BJ (cell line): ENCODE measurements around the gene HIVEP3. TPM values are rescaled to one million over a fixed set of nuclear protein-coding genes. Genes with fewer than 3 reads are reported as not detected.

Source experiments
- CTCF ChIA-PET: fragments of 350-600 bp; formaldehyde crosslinking; extraction: SDS; loops from one replicate; lab custom pipeline; 2021; ENCODE audit warnings: antibody characterized with exemption, inconsistent platforms; lab: Yijun Ruan, JAX
- POLR2A ChIA-PET: fragments of 300-600 bp; sonication (Branson Sonifier 250); formaldehyde crosslinking; extraction: SDS; loops from one replicate; lab custom pipeline; 2021; ENCODE audit warnings: antibody characterized with exemption; lab: Charles Lee
- DNase-seq: peaks from one replicate; pipeline ENCODE4 v3.0.0-alpha.2; 2011; ENCODE audit warnings: low read depth
- H3K27me3 ChIP-seq: 2 replicates; pipeline ENCODE4 v1.6.0; 2011; ENCODE audit warnings: low read length; ENCODE audit not compliant: control insufficient read depth, insufficient read depth
- H3K36me3 ChIP-seq: 2 replicates; pipeline ENCODE4 v1.5.1; 2011; ENCODE audit warnings: low read length; ENCODE audit not compliant: control insufficient read depth, insufficient read depth
- H3K4me3 ChIP-seq: 2 replicates; pipeline ENCODE4 v1.5.1; 2011; ENCODE audit warnings: low read depth, mild to moderate bottlenecking, control low read depth, low read length
- polyA plus RNA-seq: library from polyadenylated mRNA; depleted of rRNA; stranded (reverse); fragments of >200 nt; gene quantifications from 2 replicates; pipeline ENCODE4 v1.2.3, GENCODE V29; 2011
- TF ChIP-seq, protein P1 (sequence below): IDR thresholded peaks from 2 replicates; pipeline ENCODE4 v1.5.1; 2011; ENCODE audit warnings: low read depth, mild to moderate bottlenecking, control low read depth, inconsistent platforms, low read length, moderate library complexity; ENCODE audit not compliant: insufficient read depth

HIVEP3 gene
- polyA plus RNA-seq, 1 experiment, result 4.0 TPM

- DNase-seq, result no peak
These were observed 212.9 kb downstream of the HIVEP3 start for GRCh38 chr1:41705798-41706197.

DNA sequence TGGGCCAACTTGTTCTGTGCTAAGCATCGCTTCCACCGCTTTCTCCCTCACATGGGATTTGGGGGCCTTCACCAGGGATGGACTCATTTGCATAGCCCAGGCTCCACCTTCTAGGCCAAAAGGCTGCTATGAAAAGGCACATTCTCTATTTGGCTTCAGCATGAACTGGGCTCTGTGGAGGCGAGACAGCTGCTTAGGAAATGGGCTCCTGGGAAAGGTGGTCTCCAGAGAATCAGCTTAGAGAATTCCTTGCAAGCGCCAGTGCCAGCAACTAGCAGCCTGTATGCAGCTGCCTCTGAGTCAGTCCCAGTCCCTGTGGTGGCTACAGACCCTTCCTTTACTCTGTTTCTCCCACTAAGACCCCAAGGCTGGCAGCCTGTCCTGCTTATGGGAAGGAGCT is 214.5 kb downstream of the HIVEP3 start:
- H3K27me3 ChIP-seq, result no peaks in the 10 kb centered on the region
- TF ChIP-seq, protein P1, sequence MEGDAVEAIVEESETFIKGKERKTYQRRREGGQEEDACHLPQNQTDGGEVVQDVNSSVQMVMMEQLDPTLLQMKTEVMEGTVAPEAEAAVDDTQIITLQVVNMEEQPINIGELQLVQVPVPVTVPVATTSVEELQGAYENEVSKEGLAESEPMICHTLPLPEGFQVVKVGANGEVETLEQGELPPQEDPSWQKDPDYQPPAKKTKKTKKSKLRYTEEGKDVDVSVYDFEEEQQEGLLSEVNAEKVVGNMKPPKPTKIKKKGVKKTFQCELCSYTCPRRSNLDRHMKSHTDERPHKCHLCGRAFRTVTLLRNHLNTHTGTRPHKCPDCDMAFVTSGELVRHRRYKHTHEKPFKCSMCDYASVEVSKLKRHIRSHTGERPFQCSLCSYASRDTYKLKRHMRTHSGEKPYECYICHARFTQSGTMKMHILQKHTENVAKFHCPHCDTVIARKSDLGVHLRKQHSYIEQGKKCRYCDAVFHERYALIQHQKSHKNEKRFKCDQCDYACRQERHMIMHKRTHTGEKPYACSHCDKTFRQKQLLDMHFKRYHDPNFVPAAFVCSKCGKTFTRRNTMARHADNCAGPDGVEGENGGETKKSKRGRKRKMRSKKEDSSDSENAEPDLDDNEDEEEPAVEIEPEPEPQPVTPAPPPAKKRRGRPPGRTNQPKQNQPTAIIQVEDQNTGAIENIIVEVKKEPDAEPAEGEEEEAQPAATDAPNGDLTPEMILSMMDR, result no peak
- H3K36me3 ChIP-seq, result no peaks in the 10 kb centered on the region
- no peak for DNase-seq
- POLR2A ChIA-PET, result no interaction called here
- H3K4me3 ChIP-seq, result no peak overlapping the region
- CTCF ChIA-PET, result no interaction called here

More at GRCh38 chr1:41705798-41706197, 212.9 kb downstream of the HIVEP3 start:
- no peaks in the 10 kb centered on the region for H3K36me3 ChIP-seq
- H3K27me3 ChIP-seq, result no peaks in the 10 kb centered on the region
- TF ChIP-seq, protein P1, result no peak
- no peak overlapping the region for H3K4me3 ChIP-seq
- POLR2A ChIA-PET, result interaction anchor here (0.7 kb wide), 1 partner anchor 39 kb away, joined by 3 read pairs; no protein-coding TSS in a partner anchor
- CTCF ChIA-PET, result interaction anchor here (0.8 kb wide), 1 partner anchor 10 kb away, joined by 3 read pairs; no protein-coding TSS in a partner anchor

- Histone ChIP-seq H3K4me3 (no peak overlapping the region), H3K36me3 (no peaks in the 10 kb centered on the region), H3K27me3 (no peaks in the 10 kb centered on the region)
- no peak for DNase-seq
- ChIA-PET POLR2A (no interaction called here), CTCF (no interaction called here)
- TF ChIP-seq, protein P1, result no peak
These were observed 216.0 kb downstream of the HIVEP3 start for GRCh38 chr1:41702771-41703170.

DNA sequence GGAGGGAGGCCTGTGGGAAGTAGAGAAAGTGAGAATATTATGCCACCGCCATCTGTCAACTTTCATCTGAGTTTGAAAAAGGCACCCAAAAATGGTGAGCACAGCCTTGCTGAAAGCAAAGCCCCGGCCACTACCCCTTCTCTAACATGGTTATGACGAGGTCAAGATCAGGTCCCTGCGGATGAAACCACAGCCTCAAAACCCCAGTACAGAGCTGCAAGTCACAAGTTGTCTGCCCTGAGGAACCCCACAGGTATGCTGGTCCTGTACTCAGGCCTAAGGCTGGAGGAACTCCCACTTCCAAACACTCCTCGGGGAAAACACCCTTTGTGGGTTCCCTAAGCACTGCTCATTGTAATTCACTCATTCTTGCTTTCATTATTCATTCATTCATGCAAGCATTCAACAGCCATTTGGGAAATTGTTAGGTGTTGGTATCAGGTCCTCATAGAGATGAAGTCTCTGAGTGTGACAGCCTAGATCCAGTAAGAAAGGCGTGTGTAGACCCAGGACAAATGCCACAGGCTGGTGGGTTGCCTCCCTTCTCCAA is 217.7 kb downstream of the HIVEP3 start:
- TF ChIP-seq, protein P1, result no peak
- Histone ChIP-seq H3K36me3 (no peaks in the 10 kb centered on the region), H3K4me3 (no peak overlapping the region), H3K27me3 (no peaks in the 10 kb centered on the region)
- no peak for DNase-seq
- CTCF ChIA-PET, result interaction anchor here (1.3 kb wide), 1 partner anchor 8 kb away, joined by 3 read pairs; no protein-coding TSS in a partner anchor
- POLR2A ChIA-PET, result no interaction called here

DNA sequence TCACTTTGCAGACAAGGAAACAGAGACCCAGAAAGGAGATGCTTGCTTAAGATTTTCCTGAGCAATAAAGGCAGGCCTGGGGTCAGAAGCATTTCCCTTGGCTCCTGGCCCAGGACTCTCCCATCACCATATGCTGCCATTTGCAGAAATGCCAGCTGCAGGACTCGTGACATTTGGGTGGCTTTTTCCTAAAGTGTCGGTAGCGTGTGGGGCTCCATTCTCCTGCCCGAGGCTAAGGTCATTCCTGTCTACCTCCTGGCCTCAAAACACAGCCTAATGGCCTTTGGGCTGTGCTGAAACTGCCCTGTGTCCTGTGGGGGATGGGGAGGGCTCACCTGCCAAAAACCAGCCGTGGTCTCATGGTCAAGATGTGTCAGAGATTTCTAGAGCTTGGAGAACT is 218.1 kb downstream of the HIVEP3 start:
- CTCF ChIA-PET, result no interaction called here
- H3K4me3 ChIP-seq, result no peak overlapping the region
- no peaks in the 10 kb centered on the region for H3K36me3 ChIP-seq
- no peak for DNase-seq
- H3K27me3 ChIP-seq, result no peaks in the 10 kb centered on the region
- TF ChIP-seq, protein P1, result no peak
- POLR2A ChIA-PET, result no interaction called here
